ENCODE results near the gene HSPB3.

The HSPB3 gene

GRCh38 chr5:54457094-54457862 lies 1.8 kb downstream of the HSPB3 start:
- FAIRE-seq (no peak), DNase-seq (ENCODE audit: insufficient read length, low spot score) (no peak)

GRCh38 chr5:54458221-54458620 lies 2.7 kb downstream of the HSPB3 start:
- FAIRE-seq (no peak), DNase-seq (ENCODE audit: insufficient read length, low spot score) (no peak)
- no peak for TF ChIP-seq CTCF (IDR thresholded peaks at IDR 0.05; ENCODE audit: insufficient read depth, missing control alignments)

More at GRCh38 chr5:54457094-54457862, 1.8 kb downstream of the HSPB3 start:
- no peak for TF ChIP-seq CTCF (IDR thresholded peaks at IDR 0.05; ENCODE audit: insufficient read depth, missing control alignments)

- DNase-seq (ENCODE audit: insufficient read length, low spot score) (no peak), FAIRE-seq (no peak)
- no peak for TF ChIP-seq CTCF (IDR thresholded peaks at IDR 0.05; ENCODE audit: insufficient read depth, missing control alignments)
Measured at GRCh38 chr5:54460181-54460919, 4.9 kb downstream of the HSPB3 start.

- FAIRE-seq (no peak), DNase-seq (ENCODE audit: insufficient read length, low spot score) (no peak)
- no peak for TF ChIP-seq CTCF (IDR thresholded peaks at IDR 0.05; ENCODE audit: insufficient read depth, missing control alignments)
Measured at GRCh38 chr5:54462281-54462680, 6.8 kb downstream of the HSPB3 start.

DNA sequence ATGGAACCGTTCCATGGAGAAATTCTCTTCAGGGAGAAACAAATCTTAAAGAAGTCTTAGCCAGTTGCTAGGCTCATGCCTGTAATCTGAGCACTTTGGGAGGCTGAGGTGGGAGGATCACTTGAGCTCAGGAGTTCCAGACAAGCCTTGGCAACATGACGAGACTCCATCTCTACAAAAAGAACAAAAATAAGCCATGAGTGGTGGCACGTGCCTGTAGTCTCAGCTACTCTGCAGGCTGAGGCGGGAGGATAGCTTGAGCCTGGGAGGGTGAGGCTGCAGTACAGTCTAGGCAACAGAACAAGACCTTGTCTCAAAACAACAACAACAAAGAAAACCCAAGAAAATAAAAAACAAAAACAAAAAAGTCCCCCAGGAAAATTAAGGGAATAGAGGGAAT lies 8.2 kb downstream of the HSPB3 start:
- DNase-seq (ENCODE audit: insufficient read length, low spot score), result no peak
- TF ChIP-seq CTCF (IDR thresholded peaks at IDR 0.05; ENCODE audit: insufficient read depth, missing control alignments), result no peak
- FAIRE-seq, result no peak

GRCh38 chr5:54469622-54470021 lies 14.1 kb downstream of the HSPB3 start:
- no peak for TF ChIP-seq CTCF (IDR thresholded peaks at IDR 0.05; ENCODE audit: insufficient read depth, missing control alignments)
- FAIRE-seq, result no peak
- DNase-seq (ENCODE audit: insufficient read length, low spot score), result no peak

DNA sequence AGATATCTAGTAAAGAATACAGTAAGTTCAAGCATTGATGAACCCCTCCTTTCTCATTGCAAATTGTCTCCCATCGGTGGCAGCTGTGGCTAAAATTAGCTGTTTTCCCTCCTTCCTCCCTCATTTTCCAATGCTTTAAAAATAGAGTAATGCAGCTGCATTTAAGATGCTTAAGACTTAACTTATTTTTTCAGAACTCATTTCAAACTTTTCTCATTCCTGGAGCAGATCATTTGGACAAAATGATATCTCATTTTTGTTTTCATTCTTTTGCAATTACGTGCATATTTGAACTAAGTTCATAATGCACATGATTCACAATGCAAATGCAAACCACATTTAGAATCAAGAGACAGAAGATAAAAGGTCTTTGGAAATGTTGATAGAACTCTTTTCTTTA lies 14.6 kb downstream of the HSPB3 start:
- DNase-seq (ENCODE audit: insufficient read length, low spot score), result no peak
- no peak for FAIRE-seq
- no peak for TF ChIP-seq CTCF (IDR thresholded peaks at IDR 0.05; ENCODE audit: insufficient read depth, missing control alignments)

All from D721Med (cell line).